ENCODE measurements around the gene LRRC43. TPM values are rescaled to one million over a fixed set of nuclear protein-coding genes. Genes with fewer than 3 reads are reported as not detected.

Gene LRRC43
- total RNA-seq, 1 experiment from 2014 or later: 0.46 TPM

DNA sequence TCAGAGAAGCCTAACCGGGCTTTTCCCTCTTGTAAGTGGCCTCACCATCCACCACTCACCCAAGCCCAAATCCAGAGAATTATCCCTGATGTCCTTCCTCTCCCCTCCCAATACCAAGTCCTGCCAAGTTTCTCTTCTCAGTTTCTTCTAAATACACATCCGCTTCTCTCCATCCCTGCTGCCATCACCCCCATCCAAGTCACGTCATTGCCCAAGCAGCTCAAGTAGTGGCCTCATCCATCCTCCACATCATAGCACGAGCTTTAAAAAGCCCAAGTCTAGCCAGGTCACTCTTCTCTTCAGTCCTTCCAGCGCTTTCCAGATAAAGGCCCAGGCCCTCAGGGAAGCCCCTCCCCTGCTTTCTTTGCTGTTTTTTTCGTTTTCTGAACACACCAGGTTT lies 34.3 kb upstream of the LRRC43 start:
- H4K20me1 ChIP-seq (ENCODE audit: control insufficient read depth, insufficient read depth, insufficient read length): no peaks in the 10 kb centered on the region
- no peaks in the 10 kb centered on the region for H3K79me2 ChIP-seq (ENCODE audit: insufficient read depth, low read length)
- H4K5ac ChIP-seq (ENCODE audit: insufficient read length, low read depth, low read length): no peak overlapping the region
- Mint-ChIP-seq H3K27ac (peak overlapping the region in 1 of 3 experiments; percentile 12; a peak in 2 of 7 replicates), H3K4me1 (peaks cover 6% of the 10 kb centered on the region in 2 experiments), H3K27me3 (ENCODE audit: low read depth) (no peaks in the 10 kb centered on the region; the same call in 1 of the 2 replicates), H3K4me3 (no peak overlapping the region), H3K36me3 (ENCODE audit: insufficient read depth in 1 of 3, low read depth in 3 of 3) (peaks cover 5 to 6% (median 6%) of the 10 kb centered on the region in 3 experiments), H3K9me3 (peaks cover 4% of the 10 kb centered on the region in 2 experiments)
- H3K14ac ChIP-seq (ENCODE audit: insufficient read depth, low read length): no peak overlapping the region
- H3K79me1 ChIP-seq (ENCODE audit: insufficient read depth, low read depth, low read length, poor library complexity, severe bottlenecking): no peaks in the 10 kb centered on the region
- TF ChIP-seq, protein P1, sequence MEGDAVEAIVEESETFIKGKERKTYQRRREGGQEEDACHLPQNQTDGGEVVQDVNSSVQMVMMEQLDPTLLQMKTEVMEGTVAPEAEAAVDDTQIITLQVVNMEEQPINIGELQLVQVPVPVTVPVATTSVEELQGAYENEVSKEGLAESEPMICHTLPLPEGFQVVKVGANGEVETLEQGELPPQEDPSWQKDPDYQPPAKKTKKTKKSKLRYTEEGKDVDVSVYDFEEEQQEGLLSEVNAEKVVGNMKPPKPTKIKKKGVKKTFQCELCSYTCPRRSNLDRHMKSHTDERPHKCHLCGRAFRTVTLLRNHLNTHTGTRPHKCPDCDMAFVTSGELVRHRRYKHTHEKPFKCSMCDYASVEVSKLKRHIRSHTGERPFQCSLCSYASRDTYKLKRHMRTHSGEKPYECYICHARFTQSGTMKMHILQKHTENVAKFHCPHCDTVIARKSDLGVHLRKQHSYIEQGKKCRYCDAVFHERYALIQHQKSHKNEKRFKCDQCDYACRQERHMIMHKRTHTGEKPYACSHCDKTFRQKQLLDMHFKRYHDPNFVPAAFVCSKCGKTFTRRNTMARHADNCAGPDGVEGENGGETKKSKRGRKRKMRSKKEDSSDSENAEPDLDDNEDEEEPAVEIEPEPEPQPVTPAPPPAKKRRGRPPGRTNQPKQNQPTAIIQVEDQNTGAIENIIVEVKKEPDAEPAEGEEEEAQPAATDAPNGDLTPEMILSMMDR (conservative IDR thresholded peaks at IDR 0.05): no peak
- no peak overlapping the region for H3K4me2 ChIP-seq (ENCODE audit: insufficient read depth, insufficient read length, low read length)
- H2AFZ ChIP-seq (ENCODE audit: low read length): no peak overlapping the region
- no peak overlapping the region for H2BK5ac ChIP-seq (ENCODE audit: insufficient read length, low read length)
- H3K27ac ChIP-seq (ENCODE audit: insufficient read length, low read depth, low read length): no peak overlapping the region
- H3K23ac ChIP-seq (ENCODE audit: insufficient read length, low read depth, low read length): no peak overlapping the region
- H3K9me3 ChIP-seq (ENCODE audit: control insufficient read depth, low read depth, low read length): peaks cover 3% of the 10 kb centered on the region
- H4K91ac ChIP-seq (ENCODE audit: insufficient read length, low read depth, low read length): no peak overlapping the region
- no peak overlapping the region for H3K18ac ChIP-seq (ENCODE audit: insufficient read length, low read depth, low read length)
- no peaks in the 10 kb centered on the region for H3K27me3 ChIP-seq (ENCODE audit: insufficient read depth, low read length)
- no peak overlapping the region for H4K8ac ChIP-seq (replicated peaks; ENCODE audit: insufficient read length, low read depth, low read length)
- no peak for DNase-seq
- H2BK15ac ChIP-seq (ENCODE audit: low read depth, low read length): no peak overlapping the region
- H3K56ac ChIP-seq (ENCODE audit: insufficient read length, low read depth, low read length): no peak overlapping the region
- no peak overlapping the region for H2BK120ac ChIP-seq (ENCODE audit: low read depth, low read length, poor library complexity, severe bottlenecking)
- H2AK5ac ChIP-seq (ENCODE audit: insufficient read length, low read length): no peak overlapping the region
- H3T11ph ChIP-seq (ENCODE audit: low read length): no peak overlapping the region
- no peak overlapping the region for H2BK20ac ChIP-seq (ENCODE audit: low read depth, low read length, poor library complexity, severe bottlenecking)
- no CpG with 5 or more reads among the region's 6 CpGs for WGBS (ENCODE audit: extremely low coverage, insufficient read length, low lambda C conversion rate)
- no peaks in the 10 kb centered on the region for H3K23me2 ChIP-seq (ENCODE audit: insufficient read length, low read depth, low read length, poor library complexity, severe bottlenecking)
- no peak overlapping the region for H3K4ac ChIP-seq (ENCODE audit: low read depth, low read length)
- no peak overlapping the region for H3K9ac ChIP-seq (ENCODE audit: extremely low read depth, insufficient read length, low read length)
- H3K4me1 ChIP-seq (ENCODE audit: insufficient read depth, low read length): no peaks in the 10 kb centered on the region
- no peak overlapping the region for H2BK12ac ChIP-seq (ENCODE audit: insufficient read length, low read depth, low read length)
